DMS 273 (cell line): ENCODE measurements around the gene LOXL4.
"Not testable (repeated sequence)": the region's sequence is repeated elsewhere in the genome, so short reads cannot be mapped to it uniquely, and the experiment has no call there.

ENCODE experiments used
- DNase-seq: peaks from one replicate; lab custom pipeline; 2025; ENCODE audit not compliant: unreplicated experiment; lab: John Stamatoyannopoulos, UW

The LOXL4 gene

DNA sequence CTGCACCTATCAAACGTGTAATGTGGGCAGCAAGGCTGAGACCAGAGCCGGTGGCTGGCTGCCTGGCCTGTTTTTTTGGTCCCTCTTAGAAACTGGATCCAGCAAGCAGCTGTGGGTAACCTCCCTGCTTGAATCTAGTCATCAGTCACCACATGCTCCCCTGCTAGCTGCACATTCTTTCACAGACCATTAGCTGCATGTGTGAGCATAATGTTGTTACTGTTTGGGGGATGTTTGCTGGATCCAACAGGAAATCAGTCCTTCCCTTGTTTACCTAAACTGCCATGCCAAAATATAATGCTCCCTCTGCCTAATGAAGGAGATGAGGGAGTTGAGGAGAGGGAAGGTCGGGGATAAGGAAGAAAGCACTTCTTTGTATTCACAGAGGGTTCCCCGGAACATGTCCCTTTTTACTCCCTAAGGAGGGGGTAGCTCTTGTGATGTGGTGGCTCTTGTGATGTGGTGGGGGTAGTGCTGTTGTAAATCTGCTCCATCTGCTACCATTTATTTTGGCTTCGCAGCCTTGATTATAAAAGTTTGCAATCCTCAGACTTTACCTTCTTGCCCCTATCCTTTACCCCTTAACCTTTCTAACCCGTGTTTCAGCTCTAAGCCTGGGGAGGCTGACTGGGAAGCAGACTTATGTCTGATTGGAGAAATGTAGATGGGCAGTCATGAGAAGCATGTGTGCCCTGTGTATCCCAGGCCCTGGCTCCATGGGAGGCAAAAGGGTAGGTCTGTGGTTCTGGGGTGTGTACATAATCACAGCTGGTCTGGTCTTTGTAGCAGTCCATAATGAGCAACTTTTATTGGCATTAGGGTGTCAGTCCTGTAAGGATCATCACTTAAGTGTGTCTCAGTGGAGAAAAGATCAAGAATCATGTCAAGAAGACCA, 20.8 kb downstream of the LOXL4 start:
- DNase-seq, result peak; percentile 67

GRCh38 chr10:98244586-98244985, 23.4 kb downstream of the LOXL4 start:
- DNase-seq, result no peak

DNA sequence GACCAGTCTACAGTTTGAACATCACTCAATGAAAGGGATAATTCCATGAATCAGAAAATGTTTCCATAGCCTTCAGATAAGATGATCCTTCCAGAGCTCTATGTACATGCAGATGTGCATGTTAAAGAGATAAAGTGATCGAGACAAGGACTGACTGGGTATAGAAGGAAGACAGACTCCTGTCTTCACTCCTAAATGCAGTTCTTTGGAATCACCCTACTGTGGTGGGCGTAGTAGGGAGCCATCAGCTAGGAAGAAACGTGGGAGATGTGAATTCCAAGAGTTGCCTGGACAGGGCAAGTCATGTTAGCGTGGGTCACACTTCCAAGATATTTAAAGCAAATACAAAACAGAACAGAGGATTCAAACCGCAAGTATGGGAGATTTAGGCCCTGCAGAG, 23.9 kb downstream of the LOXL4 start:
- DNase-seq, result no peak

- peak; percentile 36 for DNase-seq
Measured at GRCh38 chr10:98242823-98243222, 25.2 kb downstream of the LOXL4 start.

GRCh38 chr10:98240524-98240923, 27.5 kb downstream of the LOXL4 start:
- no peak for DNase-seq

DNA sequence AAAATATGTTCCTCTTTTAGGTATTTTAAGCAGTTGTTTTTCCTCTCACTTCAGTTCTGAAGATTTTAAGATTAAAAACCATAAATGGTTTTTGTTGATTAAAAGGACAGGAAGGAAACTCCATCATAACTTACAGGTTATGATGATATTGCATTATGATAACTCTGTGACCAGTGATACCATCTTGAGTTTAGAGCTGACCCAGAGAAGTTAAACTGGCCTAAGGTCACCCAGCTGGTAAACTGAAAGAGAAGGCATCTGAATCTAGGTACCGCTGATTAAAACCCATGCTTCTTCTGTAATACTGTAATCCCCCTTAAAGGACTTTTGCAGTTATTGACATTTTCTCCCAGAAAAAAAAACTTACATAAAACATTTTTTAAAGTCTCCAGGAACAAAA, 29.6 kb downstream of the LOXL4 start:
- no peak for DNase-seq

DNA sequence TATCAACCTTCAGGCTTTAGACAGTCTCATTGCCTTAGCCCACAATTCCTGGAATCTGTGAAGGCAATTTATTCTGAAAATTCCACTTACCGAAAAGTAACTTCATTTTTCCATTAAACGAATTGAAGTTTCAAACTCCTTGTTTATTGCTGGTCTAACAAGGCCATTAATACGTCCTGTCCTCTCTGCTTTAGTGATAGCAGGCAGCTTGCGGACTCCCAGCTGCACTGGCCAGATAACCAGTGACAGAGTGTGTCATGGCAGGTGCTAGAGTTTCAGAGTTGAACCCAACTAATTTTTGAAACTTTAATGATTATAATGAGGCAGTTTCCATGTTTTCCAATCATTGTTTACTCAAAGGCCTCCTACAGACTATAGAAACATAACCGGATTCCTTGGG, 31.1 kb downstream of the LOXL4 start:
- DNase-seq, result no peak

- DNase-seq, result no peak
Measured at GRCh38 chr10:98235846-98236245, 32.1 kb downstream of the LOXL4 start.

DNA sequence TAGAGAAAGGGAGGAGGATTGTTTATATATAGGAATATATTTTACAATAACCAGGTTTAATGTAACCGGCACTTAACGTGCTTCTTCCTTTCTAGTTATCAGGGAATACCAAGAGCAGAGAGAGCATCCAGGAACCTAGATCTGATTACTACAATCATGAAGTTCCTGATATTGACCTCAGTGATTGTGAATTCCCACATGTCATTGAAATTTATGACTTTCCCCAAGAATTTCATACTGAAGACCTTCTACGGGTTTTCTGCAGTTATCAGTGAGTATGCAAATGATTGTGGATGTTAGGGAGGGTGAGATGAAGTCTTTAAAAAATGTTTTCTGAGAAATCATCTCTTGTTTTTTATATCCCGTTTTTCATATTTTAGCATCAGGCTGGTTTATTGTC, 36.6 kb downstream of the LOXL4 start:
- DNase-seq, result no peak

- DNase-seq, result not testable (repeated sequence)
Measured at GRCh38 chr10:98228266-98228665, 39.7 kb downstream of the LOXL4 start.

- not testable (repeated sequence) for DNase-seq
Measured at GRCh38 chr10:98227713-98228112, 40.3 kb downstream of the LOXL4 start.

DNA sequence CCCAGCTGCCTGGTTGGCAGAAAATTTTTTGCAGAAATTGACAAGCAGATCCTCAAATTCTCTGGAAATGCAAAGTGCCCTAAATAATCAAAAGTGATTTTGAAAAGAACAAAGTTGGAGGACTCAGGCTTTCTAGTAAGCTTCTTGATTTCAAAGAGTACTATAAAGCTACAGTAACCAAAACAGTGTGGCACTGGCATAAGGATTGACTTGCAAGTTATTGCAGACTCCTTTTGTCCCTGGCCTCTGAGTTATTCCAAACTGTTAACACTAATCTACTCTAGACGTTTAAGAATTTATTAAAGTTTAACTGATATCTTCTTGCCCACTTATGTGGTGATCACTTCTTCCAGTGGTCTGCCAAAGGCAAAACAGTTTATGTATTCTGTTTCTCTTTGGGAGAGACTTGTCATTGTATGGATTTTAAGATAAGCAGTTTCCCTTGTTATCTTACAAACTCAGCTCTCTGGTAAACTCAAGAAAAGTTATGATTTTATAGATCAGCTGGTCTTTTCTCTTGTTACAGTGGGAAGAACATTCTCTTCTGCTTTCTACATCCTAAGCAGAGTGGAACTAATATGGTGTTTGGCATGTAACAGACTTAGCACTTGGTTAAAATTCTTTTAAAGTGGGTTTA, 41.4 kb downstream of the LOXL4 start:
- DNase-seq, result no peak

DNA sequence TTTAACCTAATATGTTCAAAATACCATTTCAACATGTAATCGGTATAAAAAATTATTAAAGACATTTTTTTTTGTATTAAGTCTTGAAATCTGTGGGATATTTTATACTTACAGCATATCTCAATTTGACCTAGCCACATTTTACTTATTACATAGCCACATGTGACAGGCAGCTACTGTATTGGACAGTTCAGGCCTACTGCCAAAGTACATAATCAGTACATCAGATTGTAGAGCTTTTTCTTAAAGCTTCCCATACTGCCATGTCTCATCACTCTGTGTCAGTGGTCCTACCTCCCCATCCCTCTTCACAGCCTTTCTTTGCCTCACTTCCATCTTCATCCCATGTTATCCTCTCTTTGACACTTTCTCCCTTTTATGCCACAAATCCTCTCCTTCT, 43.0 kb downstream of the LOXL4 start:
- DNase-seq, result no peak

GRCh38 chr10:98224509-98224908, 43.5 kb downstream of the LOXL4 start:
- DNase-seq, result no peak

DNA sequence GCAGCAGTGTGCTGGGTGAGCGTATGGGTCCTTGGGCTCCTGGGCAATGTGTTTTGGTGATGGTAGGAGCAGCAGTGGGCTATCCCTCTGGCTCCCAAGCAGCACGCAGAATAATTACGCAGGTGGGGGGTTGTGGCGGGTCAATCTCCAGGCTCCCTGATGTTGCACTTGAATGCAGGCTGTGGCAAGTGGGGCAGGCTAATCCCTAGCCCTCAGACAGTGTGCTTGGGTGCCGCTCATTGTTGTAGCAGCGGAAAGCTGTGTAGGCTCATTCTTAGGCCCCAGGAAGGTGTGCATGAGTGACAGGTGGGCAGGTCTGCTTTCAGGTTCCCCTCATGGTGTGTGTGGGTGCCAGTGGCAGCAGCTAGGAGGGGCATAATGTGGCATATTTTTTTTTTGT, 44.1 kb downstream of the LOXL4 start:
- no peak for DNase-seq

DNA sequence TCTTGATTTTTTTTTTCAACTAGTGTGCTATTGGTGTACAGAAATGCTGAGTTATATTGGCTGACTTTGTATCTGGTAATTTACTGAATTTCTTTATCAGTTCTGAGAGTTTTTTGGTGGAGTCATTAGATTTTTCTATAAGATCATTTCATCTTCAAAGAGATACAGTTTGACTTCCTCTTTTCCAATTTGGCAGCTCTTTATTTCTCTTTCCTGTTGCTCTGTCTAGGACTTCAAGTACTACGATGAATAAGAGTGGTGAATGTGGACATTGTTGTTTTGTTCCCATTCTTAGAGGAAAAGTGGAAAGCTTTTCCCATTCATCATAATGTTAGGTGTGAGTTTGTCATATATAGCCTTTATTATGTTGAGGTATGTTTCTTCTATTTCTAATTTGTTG, 50.2 kb downstream of the LOXL4 start:
- DNase-seq, result no peak

DNA sequence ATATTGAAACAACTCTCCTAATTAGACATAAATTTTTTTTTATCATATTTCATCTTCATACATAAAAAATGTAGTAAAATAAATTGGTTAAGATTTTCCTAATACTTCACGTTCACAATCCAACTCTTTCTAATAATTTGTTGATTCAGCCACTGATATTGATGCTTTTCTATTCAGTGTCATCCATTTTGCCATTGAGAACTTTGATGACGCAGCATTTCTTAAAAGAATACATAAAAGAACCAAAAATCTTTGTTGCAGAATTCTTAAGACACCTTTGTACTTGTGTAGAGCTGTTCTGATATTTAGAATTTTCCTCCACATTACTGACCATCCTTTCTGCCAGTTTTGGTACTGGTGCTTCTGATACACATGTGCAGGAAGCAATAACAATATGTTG, 52.6 kb downstream of the LOXL4 start:
- no peak for DNase-seq

- no peak for DNase-seq
Measured at GRCh38 chr10:98213740-98214139, 54.3 kb downstream of the LOXL4 start.

DNA sequence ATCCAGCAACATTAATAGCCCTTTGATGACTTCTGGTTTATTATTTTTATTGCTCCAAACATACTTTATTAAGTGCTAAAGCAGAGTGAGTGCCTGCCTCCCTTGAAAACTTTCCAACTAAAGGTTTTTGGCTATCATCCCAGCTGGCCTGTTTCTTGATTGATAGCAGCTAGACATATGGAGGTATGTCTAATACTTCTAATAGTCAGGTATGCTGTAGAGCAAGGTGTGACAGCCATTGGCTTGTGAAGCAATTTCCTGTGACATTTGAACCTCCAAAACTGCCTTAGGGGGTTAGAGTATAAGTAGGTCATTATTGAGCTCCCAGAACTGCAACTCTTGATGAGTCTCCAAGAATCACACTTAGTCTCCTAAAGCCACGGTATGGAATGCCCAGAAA, 55.8 kb downstream of the LOXL4 start:
- peak; percentile 1 for DNase-seq

GRCh38 chr10:98209441-98209840, 58.6 kb downstream of the LOXL4 start:
- no peak for DNase-seq

GRCh38 chr10:98208925-98209324, 59.1 kb downstream of the LOXL4 start:
- DNase-seq, result no peak

GRCh38 chr10:98205351-98205750, 62.6 kb downstream of the LOXL4 start:
- no peak for DNase-seq

DNA sequence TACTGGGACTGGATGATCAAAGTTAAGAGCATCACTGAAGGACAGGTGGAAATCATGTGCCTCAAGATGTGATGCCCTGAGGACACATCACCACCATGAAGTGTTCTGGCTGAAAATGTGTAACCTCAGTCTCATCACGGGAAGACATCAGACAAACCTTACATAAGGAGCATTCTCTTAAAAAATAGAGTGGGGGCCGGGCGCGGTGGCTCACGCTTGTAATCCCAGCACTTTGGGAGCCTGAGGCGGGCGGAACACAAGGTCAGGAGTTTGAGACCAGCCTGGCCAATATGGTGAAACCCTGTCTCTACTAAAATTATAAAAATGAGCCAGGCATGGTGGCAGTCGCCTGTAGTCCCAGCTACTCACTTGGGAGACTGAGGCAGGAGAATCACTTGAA, 65.6 kb downstream of the LOXL4 start:
- DNase-seq, result no peak
